ENCODE measurements around the gene ZAR1.

The ZAR1 gene

GRCh38 chr4:48542888-48543287, 52.8 kb downstream of the ZAR1 start:
- TF ChIP-seq CREB1 (IDR thresholded peaks at IDR 0.05; ENCODE audit: low read depth) = no peak
- TF ChIP-seq TAF1 (IDR thresholded peaks at IDR 0.05; ENCODE audit: low read depth) = no peak
- TF ChIP-seq EP300 (IDR thresholded peaks at IDR 0.05; ENCODE audit: borderline replicate concordance) = no peak

GRCh38 chr4:48543796-48544195, 53.7 kb downstream of the ZAR1 start:
- TF ChIP-seq EP300 (IDR thresholded peaks at IDR 0.05; ENCODE audit: borderline replicate concordance) (no peak), CREB1 (IDR thresholded peaks at IDR 0.05; ENCODE audit: low read depth) (no peak), TCF12 (IDR thresholded peaks at IDR 0.05; ENCODE audit: low read depth) (no peak), CEBPB (IDR thresholded peaks at IDR 0.05) (no peak), NFIC (IDR thresholded peaks at IDR 0.05) (no peak), TEAD4 (IDR thresholded peaks at IDR 0.05) (no peak), ZBTB7A (IDR thresholded peaks at IDR 0.05; ENCODE audit: low read depth) (no peak), YY1 (IDR thresholded peaks at IDR 0.05; ENCODE audit: low read depth) (no peak), FOXM1 (IDR thresholded peaks at IDR 0.05; ENCODE audit: borderline replicate concordance, low read depth) (no peak), USF1 (IDR thresholded peaks at IDR 0.05) (no peak), TAF1 (IDR thresholded peaks at IDR 0.05; ENCODE audit: low read depth) (no peak), EGR1 (IDR thresholded peaks at IDR 0.05) (no peak), RAD21 (IDR thresholded peaks at IDR 0.05; ENCODE audit: low read depth) (no peak), REST (IDR thresholded peaks at IDR 0.05; ENCODE audit: low read depth) (no peak), MAX (IDR thresholded peaks at IDR 0.05) (no peak)

All from Ishikawa (cell line).